ENCODE data around the gene SLC15A4.

The SLC15A4 gene

DNA sequence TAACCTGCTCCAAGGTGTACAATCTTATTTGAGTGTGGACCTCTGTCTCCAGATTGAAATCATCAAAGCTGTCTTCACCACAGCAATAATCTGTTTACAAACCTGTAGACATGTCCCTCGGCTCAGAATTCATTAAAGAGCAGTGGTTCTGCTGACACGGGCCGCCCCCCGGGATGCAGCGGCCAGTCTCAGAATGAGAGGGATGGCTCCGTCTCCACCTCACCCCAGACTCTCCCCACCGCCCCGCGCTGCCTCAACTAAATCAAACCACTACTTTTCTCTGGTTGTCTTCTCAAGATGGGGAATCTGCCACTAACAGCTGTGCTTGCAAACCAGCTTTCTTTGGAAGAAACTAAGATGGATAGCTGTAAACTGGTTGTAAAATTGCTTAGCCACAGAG, 56.2 kb downstream of the SLC15A4 start:
- no peak overlapping the region for H3K4me3 ChIP-seq (ENCODE audit: low read length, poor library complexity, severe bottlenecking)
- H3K79me2 ChIP-seq (ENCODE audit: insufficient read depth, low read length), result no peaks in the 10 kb centered on the region
- H3K9me3 ChIP-seq (ENCODE audit: insufficient read depth, low read depth, low read length), result no peaks in the 10 kb centered on the region
- H3K9me2 ChIP-seq (replicated peaks; ENCODE audit: low read depth, low read length), result no peaks in the 10 kb centered on the region
- no peaks in the 10 kb centered on the region for H3K4me1 ChIP-seq (ENCODE audit: insufficient read depth, low read length, poor library complexity, severe bottlenecking)
- H3K36me3 ChIP-seq (ENCODE audit: insufficient read depth, low read length), result no peaks in the 10 kb centered on the region
- TF ChIP-seq CTCF (conservative IDR thresholded peaks at IDR 0.05; ENCODE audit: low read length) (no peak), EZH2phosphoT487 (IDR thresholded peaks at IDR 0.05; ENCODE audit: borderline replicate concordance) (no peak)
- no peaks in the 10 kb centered on the region for H4K20me1 ChIP-seq (ENCODE audit: insufficient read depth, low read length, poor library complexity, severe bottlenecking)
- no peak overlapping the region for H3K9ac ChIP-seq (ENCODE audit: low read depth, low read length, poor library complexity, severe bottlenecking)
- H3K4me2 ChIP-seq (ENCODE audit: low read depth, low read length, poor library complexity, severe bottlenecking), result no peak overlapping the region
- H3F3A ChIP-seq (ENCODE audit: low read depth), result no peaks in the 10 kb centered on the region
- H2AFZ ChIP-seq (ENCODE audit: low read length), result no peak overlapping the region
- H3K27me3 ChIP-seq (ENCODE audit: insufficient read depth, low read length, poor library complexity, severe bottlenecking), result no peaks in the 10 kb centered on the region

GRCh38 chr12:128766738-128767501, 56.8 kb downstream of the SLC15A4 start:
- no peak overlapping the region for H3K9ac ChIP-seq (ENCODE audit: low read depth, low read length, poor library complexity, severe bottlenecking)
- no peaks in the 10 kb centered on the region for H3K9me2 ChIP-seq (replicated peaks; ENCODE audit: low read depth, low read length)
- H2AFZ ChIP-seq (ENCODE audit: low read length), result no peak overlapping the region
- TF ChIP-seq CTCF (conservative IDR thresholded peaks at IDR 0.05; ENCODE audit: low read length), result no peak
- TF ChIP-seq EZH2phosphoT487 (IDR thresholded peaks at IDR 0.05; ENCODE audit: borderline replicate concordance), result no peak
- no peaks in the 10 kb centered on the region for H3K4me1 ChIP-seq (ENCODE audit: insufficient read depth, low read length, poor library complexity, severe bottlenecking)
- no peaks in the 10 kb centered on the region for H3K27me3 ChIP-seq (ENCODE audit: insufficient read depth, low read length, poor library complexity, severe bottlenecking)
- H3K4me2 ChIP-seq (ENCODE audit: low read depth, low read length, poor library complexity, severe bottlenecking), result no peak overlapping the region
- H3K9me3 ChIP-seq (ENCODE audit: insufficient read depth, low read depth, low read length), result no peaks in the 10 kb centered on the region
- no peak overlapping the region for H3K4me3 ChIP-seq (ENCODE audit: low read length, poor library complexity, severe bottlenecking)
- no peaks in the 10 kb centered on the region for H3K79me2 ChIP-seq (ENCODE audit: insufficient read depth, low read length)
- H4K20me1 ChIP-seq (ENCODE audit: insufficient read depth, low read length, poor library complexity, severe bottlenecking), result no peaks in the 10 kb centered on the region
- no peaks in the 10 kb centered on the region for H3K36me3 ChIP-seq (ENCODE audit: insufficient read depth, low read length)
- no peaks in the 10 kb centered on the region for H3F3A ChIP-seq (ENCODE audit: low read depth)

- H3K9me3 ChIP-seq (ENCODE audit: insufficient read depth, low read depth, low read length), result no peaks in the 10 kb centered on the region
- no peak overlapping the region for H3K4me3 ChIP-seq (ENCODE audit: low read length, poor library complexity, severe bottlenecking)
- TF ChIP-seq EZH2phosphoT487 (IDR thresholded peaks at IDR 0.05; ENCODE audit: borderline replicate concordance) (no peak), CTCF (conservative IDR thresholded peaks at IDR 0.05; ENCODE audit: low read length) (no peak)
- no peaks in the 10 kb centered on the region for H3K27me3 ChIP-seq (ENCODE audit: insufficient read depth, low read length, poor library complexity, severe bottlenecking)
- no peak overlapping the region for H2AFZ ChIP-seq (ENCODE audit: low read length)
- no peaks in the 10 kb centered on the region for H3K36me3 ChIP-seq (ENCODE audit: insufficient read depth, low read length)
- H3K9me2 ChIP-seq (replicated peaks; ENCODE audit: low read depth, low read length), result no peaks in the 10 kb centered on the region
- H3K4me1 ChIP-seq (ENCODE audit: insufficient read depth, low read length, poor library complexity, severe bottlenecking), result no peaks in the 10 kb centered on the region
- H3K9ac ChIP-seq (ENCODE audit: low read depth, low read length, poor library complexity, severe bottlenecking), result no peak overlapping the region
- H4K20me1 ChIP-seq (ENCODE audit: insufficient read depth, low read length, poor library complexity, severe bottlenecking), result no peaks in the 10 kb centered on the region
- H3F3A ChIP-seq (ENCODE audit: low read depth), result no peaks in the 10 kb centered on the region
- H3K79me2 ChIP-seq (ENCODE audit: insufficient read depth, low read length), result no peaks in the 10 kb centered on the region
- H3K4me2 ChIP-seq (ENCODE audit: low read depth, low read length, poor library complexity, severe bottlenecking), result no peak overlapping the region
These were observed 60.4 kb downstream of the SLC15A4 start for GRCh38 chr12:128763395-128763794.
